Stimulated activated CD4-positive, alpha-beta T cell treated with anti-CD3 and anti-CD28 coated beads, Interleukin-4, amount 100 ng/mL, for 1 hour (primary cell): ENCODE measurements around the gene TRA2A.

ENCODE experiments used
- DNase-seq: peaks from one replicate; pipeline ENCODE4 v3.0.0-alpha.2; 2020

The TRA2A gene

GRCh38 chr7:23469150-23469960 lies 62.4 kb downstream of the TRA2A start:
- peak; percentile 41 for DNase-seq

- DNase-seq, result peak; percentile 29
Observed at GRCh38 chr7:23468526-23469149, 63.1 kb downstream of the TRA2A start.

GRCh38 chr7:23467806-23468525 lies 63.8 kb downstream of the TRA2A start:
- peak; percentile 18 for DNase-seq

- no peak for DNase-seq
Observed at GRCh38 chr7:23467291-23467805, 64.4 kb downstream of the TRA2A start.

- no peak for DNase-seq
Observed at GRCh38 chr7:23462846-23463245, 68.9 kb downstream of the TRA2A start.

- DNase-seq, result no peak
Observed at GRCh38 chr7:23458044-23458443, 73.7 kb downstream of the TRA2A start.

GRCh38 chr7:23456093-23456492 lies 75.7 kb downstream of the TRA2A start:
- no peak for DNase-seq

- DNase-seq, result no peak
Observed at GRCh38 chr7:23454881-23455526, 76.8 kb downstream of the TRA2A start.
